OCI-LY1 (cell line): Measurements from ENCODE around the gene TCF3.

ENCODE experiments used
- H2AFZ ChIP-seq: fragments of 200-600 bp; sonication (generic), shearing (Covaris generic); 2 replicates; pipeline ENCODE4 v1.6.0; 2014; ENCODE audit warnings: antibody characterized with exemption, mild to moderate bottlenecking, low read length
- H3F3A ChIP-seq: fragments of 200-600 bp; sonication (generic), shearing (Covaris generic); 2 replicates; pipeline ENCODE4 v1.6.0; 2014; ENCODE audit warnings: mild to moderate bottlenecking, antibody characterized with exemption, low read length, moderate library complexity; ENCODE audit not compliant: insufficient read depth
- H3K27ac ChIP-seq: fragments of 200-600 bp; sonication (generic); 2 replicates; pipeline ENCODE4 v1.5.1; 2014; ENCODE audit warnings: low read length, mixed run types, mild to moderate bottlenecking, low read depth; ENCODE audit not compliant: poor library complexity, severe bottlenecking
- H3K27me3 ChIP-seq: fragments of 200-600 bp; sonication (generic); 2 replicates; pipeline ENCODE4 v1.6.0; 2014; ENCODE audit warnings: antibody characterized with exemption, mild to moderate bottlenecking, low read length, moderate library complexity; ENCODE audit not compliant: insufficient read depth
- H3K36me3 ChIP-seq: fragments of 200-600 bp; sonication (generic); 2 replicates; pipeline ENCODE4 v1.6.1; 2014; ENCODE audit warnings: mild to moderate bottlenecking, antibody characterized with exemption, low read length, moderate library complexity, mixed read lengths; ENCODE audit not compliant: insufficient read depth
- H3K4me1 ChIP-seq: fragments of 200-600 bp; sonication (generic); 2 replicates; pipeline ENCODE4 v1.5.1; 2014; ENCODE audit warnings: mild to moderate bottlenecking, low read length, moderate library complexity; ENCODE audit not compliant: insufficient read depth, severe bottlenecking
- H3K4me2 ChIP-seq: fragments of 200-600 bp; sonication (generic), shearing (Covaris generic); 2 replicates; pipeline ENCODE4 v1.6.1; 2014; ENCODE audit warnings: low read length
- H3K4me3 ChIP-seq: fragments of 200-600 bp; sonication (generic); 2 replicates; pipeline ENCODE4 v1.5.1; 2014; ENCODE audit warnings: low read length, low read depth, mild to moderate bottlenecking, mixed read lengths; ENCODE audit not compliant: poor library complexity, severe bottlenecking
- H3K79me2 ChIP-seq: fragments of 200-600 bp; shearing (Covaris generic); 2 replicates; pipeline ENCODE4 v1.6.1; 2016; ENCODE audit warnings: mixed run types, low read length, mixed read lengths; ENCODE audit not compliant: insufficient read depth
- H3K9ac ChIP-seq: fragments of 200-600 bp; sonication (generic), shearing (Covaris generic); 2 replicates; pipeline ENCODE4 v1.6.1; 2014; ENCODE audit warnings: mild to moderate bottlenecking, low read length, mixed read lengths
- H3K9me2 ChIP-seq: fragments of 200-600 bp; sonication (generic), shearing (Covaris generic); 2 replicates; pipeline ENCODE4 v1.6.1; 2014; ENCODE audit warnings: low read depth, mild to moderate bottlenecking, low read length, mixed read lengths
- H3K9me3 ChIP-seq: fragments of 200-600 bp; shearing (Covaris generic); 2 replicates; pipeline ENCODE4 v1.6.1; 2014; ENCODE audit warnings: low read length, mixed read lengths
- H4K20me1 ChIP-seq: fragments of 200-600 bp; sonication (generic), shearing (Covaris generic); 2 replicates; pipeline ENCODE4 v1.6.0; 2016; ENCODE audit warnings: mild to moderate bottlenecking, low read length; ENCODE audit not compliant: insufficient read depth
- CTCF ChIP-seq: fragments of 200-600 bp; sonication (generic), shearing (Covaris generic); IDR thresholded peaks from 2 replicates; pipeline ENCODE4 v1.5.1; 2017; ENCODE audit warnings: mild to moderate bottlenecking, antibody characterized with exemption, low read length, moderate library complexity, mixed read lengths
- EZH2 ChIP-seq: fragments of 200-600 bp; sonication (generic), shearing (Covaris generic); IDR thresholded peaks from 2 replicates; pipeline ENCODE4 v1.8.0; 2017; ENCODE audit warnings: borderline replicate concordance, mixed run types, mild to moderate bottlenecking, antibody characterized with exemption, low read length, moderate library complexity, mixed read lengths

The TCF3 gene

GRCh38 chr19:1622541-1622940 lies 29.9 kb downstream of the TCF3 start:
- H3K4me2 ChIP-seq, result no peak overlapping the region
- no peaks in the 10 kb centered on the region for H4K20me1 ChIP-seq
- peaks cover 99% of the 10 kb centered on the region for H3K36me3 ChIP-seq
- no peak overlapping the region for H2AFZ ChIP-seq
- H3K27ac ChIP-seq, result peak overlapping the region; percentile 57
- H3K27me3 ChIP-seq, result no peaks in the 10 kb centered on the region
- TF ChIP-seq CTCF (no peak), EZH2 (no peak)
- H3F3A ChIP-seq, result no peaks in the 10 kb centered on the region
- H3K9me2 ChIP-seq, result no peaks in the 10 kb centered on the region
- no peaks in the 10 kb centered on the region for H3K79me2 ChIP-seq
- H3K9ac ChIP-seq, result peak overlapping the region; percentile 6; the same call in 1 of the 2 replicates
- no peaks in the 10 kb centered on the region for H3K9me3 ChIP-seq
- H3K4me3 ChIP-seq, result no peak overlapping the region
- H3K4me1 ChIP-seq, result peaks cover 60% of the 10 kb centered on the region

- Histone ChIP-seq H4K20me1 (no peaks in the 10 kb centered on the region), H3K27ac (peak overlapping the region; percentile 73), H2AFZ (no peak overlapping the region), H3K36me3 (peaks cover 99% of the 10 kb centered on the region), H3K79me2 (no peaks in the 10 kb centered on the region), H3K27me3 (no peaks in the 10 kb centered on the region), H3K4me2 (no peak overlapping the region), H3K4me3 (no peak overlapping the region), H3K9ac (no peak overlapping the region), H3K9me3 (no peaks in the 10 kb centered on the region), H3K9me2 (no peaks in the 10 kb centered on the region), H3K4me1 (peaks cover 65% of the 10 kb centered on the region), H3F3A (no peaks in the 10 kb centered on the region)
- TF ChIP-seq EZH2 (no peak), CTCF (no peak)
Observed at GRCh38 chr19:1622007-1622406, 30.4 kb downstream of the TCF3 start.

GRCh38 chr19:1621574-1621973 lies 30.8 kb downstream of the TCF3 start:
- Histone ChIP-seq H3F3A (no peaks in the 10 kb centered on the region), H3K9me3 (no peaks in the 10 kb centered on the region), H3K4me3 (no peak overlapping the region), H3K36me3 (peaks cover 100% of the 10 kb centered on the region), H3K27me3 (no peaks in the 10 kb centered on the region), H3K9me2 (no peaks in the 10 kb centered on the region), H3K27ac (peak overlapping the region; percentile 73), H3K79me2 (no peaks in the 10 kb centered on the region), H4K20me1 (no peaks in the 10 kb centered on the region), H3K4me2 (no peak overlapping the region), H3K4me1 (peaks cover 69% of the 10 kb centered on the region), H2AFZ (no peak overlapping the region), H3K9ac (no peak overlapping the region; the same call in 1 of the 2 replicates)
- TF ChIP-seq EZH2 (no peak), CTCF (no peak)
